Measurements from ENCODE around the gene PPARA.

PPARA gene

DNA sequence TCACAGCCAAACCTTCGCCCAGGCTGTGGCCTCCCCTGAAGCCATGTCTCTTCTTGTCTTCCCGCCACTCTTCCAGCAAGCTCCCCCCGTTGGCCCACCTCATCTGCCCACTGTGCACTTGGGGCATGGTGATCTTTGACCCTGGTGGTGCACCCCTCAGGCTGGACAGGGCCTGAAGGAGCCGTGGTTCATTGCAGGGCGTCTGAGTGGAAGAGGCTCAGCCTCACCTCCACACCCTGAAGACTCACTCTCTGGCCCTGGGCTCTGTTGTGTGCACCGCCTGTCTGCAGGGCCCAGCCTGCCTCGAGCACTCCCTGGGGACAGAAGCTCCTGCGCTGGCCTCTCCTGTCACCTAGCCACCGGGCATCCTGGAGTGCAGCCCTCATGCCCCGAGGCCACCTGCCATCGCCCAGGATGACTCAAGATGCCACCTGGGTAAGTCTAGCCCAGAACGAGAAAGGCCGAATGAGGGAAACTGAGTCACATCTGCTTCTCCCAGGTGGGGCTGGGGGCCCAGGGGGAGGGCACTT, 40.8 kb upstream of the PPARA start:
- no peak overlapping the region for H3K4ac ChIP-seq (ENCODE audit: low read depth, low read length)
- no peak overlapping the region for H4K8ac ChIP-seq (ENCODE audit: low read depth, low read length)
- H3K27ac ChIP-seq (ENCODE audit: low read depth, low read length): no peak overlapping the region
- no peak overlapping the region for H4K91ac ChIP-seq (ENCODE audit: low read depth, low read length)
- no peaks in the 10 kb centered on the region for H3K27me3 ChIP-seq (ENCODE audit: insufficient read depth, low read length)
- no peaks in the 10 kb centered on the region for H3K36me3 ChIP-seq (ENCODE audit: control insufficient read depth in 1 of 2, insufficient read depth in 2 of 2, low read length in 2 of 2)
- no peak overlapping the region for H2AFZ ChIP-seq (ENCODE audit: insufficient read depth, low read length, poor library complexity)
- H3K14ac ChIP-seq (ENCODE audit: low read length): no peak overlapping the region
- H3K79me2 ChIP-seq (ENCODE audit: control insufficient read depth, insufficient read depth, low read length, poor library complexity): no peaks in the 10 kb centered on the region
- no peak overlapping the region for H3K4me3 ChIP-seq (ENCODE audit: low read depth, low read length)
- H2BK5ac ChIP-seq (ENCODE audit: low read depth, low read length, poor library complexity): no peak overlapping the region
- peaks cover 2 to 5% of the 10 kb centered on the region in 2 experiments for H3K4me1 ChIP-seq (ENCODE audit: control insufficient read depth in 1 of 2, insufficient read depth in 2 of 2, low read length in 2 of 2)
- no CpG with 5 or more reads among the region's 13 CpGs for WGBS (ENCODE audit: extremely low coverage, insufficient coverage, insufficient read length)
- H3K18ac ChIP-seq (ENCODE audit: low read length): no peak overlapping the region
- H3K4me2 ChIP-seq (ENCODE audit: low read length): no peak overlapping the region
- H2AK5ac ChIP-seq (ENCODE audit: low read length): no peak overlapping the region
- H3K9me3 ChIP-seq (ENCODE audit: insufficient read depth, low read depth, low read length): peaks cover 2% of the 10 kb centered on the region
- H4K12ac ChIP-seq (ENCODE audit: low read depth, low read length): no peak overlapping the region
- H2BK120ac ChIP-seq (ENCODE audit: insufficient read depth, low read length, poor library complexity): no peak overlapping the region
- DNase-seq: peak in 1 of 2 donors; percentile 18
- H3K23ac ChIP-seq (ENCODE audit: low read length): no peak overlapping the region
- no peak overlapping the region for H2BK12ac ChIP-seq (ENCODE audit: low read length)
- H3K79me1 ChIP-seq (ENCODE audit: low read length): no peaks in the 10 kb centered on the region
- H3K9ac ChIP-seq (ENCODE audit: low read length): no peak overlapping the region

DNA sequence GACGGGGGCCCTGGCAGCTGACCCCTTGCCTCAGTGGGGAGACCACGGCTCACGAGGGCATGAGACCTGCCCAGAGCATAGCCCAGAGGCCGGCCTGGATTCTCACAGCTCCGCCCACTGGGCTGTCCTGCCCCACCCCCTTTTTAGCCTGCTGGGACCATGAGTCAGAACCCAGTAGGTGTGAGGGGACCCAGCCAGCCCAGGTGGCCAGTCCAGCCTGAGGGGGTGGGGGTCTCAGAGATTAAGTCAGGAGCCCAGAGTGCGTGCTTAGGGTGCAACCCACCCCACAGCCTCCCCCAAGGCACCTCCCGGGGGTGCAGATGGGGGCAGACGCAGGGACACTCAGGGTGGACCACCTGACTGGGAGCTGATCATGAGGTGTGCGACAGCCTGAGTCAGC, 40.1 kb upstream of the PPARA start:
- Histone ChIP-seq H3K18ac (ENCODE audit: low read length) (no peak overlapping the region), H2AFZ (ENCODE audit: insufficient read depth, low read length, poor library complexity) (no peak overlapping the region), H3K4ac (ENCODE audit: low read depth, low read length) (no peak overlapping the region), H3K4me3 (ENCODE audit: low read depth, low read length) (no peak overlapping the region), H3K27me3 (ENCODE audit: insufficient read depth, low read length) (no peaks in the 10 kb centered on the region), H3K23ac (ENCODE audit: low read length) (no peak overlapping the region), H2BK12ac (ENCODE audit: low read length) (no peak overlapping the region), H3K79me1 (ENCODE audit: low read length) (no peaks in the 10 kb centered on the region), H3K27ac (ENCODE audit: low read depth, low read length) (no peak overlapping the region), H4K12ac (ENCODE audit: low read depth, low read length) (no peak overlapping the region), H4K8ac (ENCODE audit: low read depth, low read length) (no peak overlapping the region), H2BK120ac (ENCODE audit: insufficient read depth, low read length, poor library complexity) (no peak overlapping the region), H2AK5ac (ENCODE audit: low read length) (no peak overlapping the region), H3K14ac (ENCODE audit: low read length) (no peak overlapping the region), H3K9me3 (ENCODE audit: insufficient read depth, low read depth, low read length) (peaks cover 2% of the 10 kb centered on the region), H2BK5ac (ENCODE audit: low read depth, low read length, poor library complexity) (no peak overlapping the region), H3K36me3 (ENCODE audit: control insufficient read depth in 1 of 2, insufficient read depth in 2 of 2, low read length in 2 of 2) (no peaks in the 10 kb centered on the region), H4K91ac (ENCODE audit: low read depth, low read length) (no peak overlapping the region), H3K4me1 (ENCODE audit: control insufficient read depth in 1 of 2, insufficient read depth in 2 of 2, low read length in 2 of 2) (peaks cover 2 to 5% of the 10 kb centered on the region in 2 experiments), H3K4me2 (ENCODE audit: low read length) (no peak overlapping the region), H3K79me2 (ENCODE audit: control insufficient read depth, insufficient read depth, low read length, poor library complexity) (no peaks in the 10 kb centered on the region), H3K9ac (ENCODE audit: low read length) (no peak overlapping the region)
- no CpG with 5 or more reads among the region's 9 CpGs for WGBS (ENCODE audit: extremely low coverage, insufficient coverage, insufficient read length)
- DNase-seq: peak in 1 of 2 donors; percentile 35

DNA sequence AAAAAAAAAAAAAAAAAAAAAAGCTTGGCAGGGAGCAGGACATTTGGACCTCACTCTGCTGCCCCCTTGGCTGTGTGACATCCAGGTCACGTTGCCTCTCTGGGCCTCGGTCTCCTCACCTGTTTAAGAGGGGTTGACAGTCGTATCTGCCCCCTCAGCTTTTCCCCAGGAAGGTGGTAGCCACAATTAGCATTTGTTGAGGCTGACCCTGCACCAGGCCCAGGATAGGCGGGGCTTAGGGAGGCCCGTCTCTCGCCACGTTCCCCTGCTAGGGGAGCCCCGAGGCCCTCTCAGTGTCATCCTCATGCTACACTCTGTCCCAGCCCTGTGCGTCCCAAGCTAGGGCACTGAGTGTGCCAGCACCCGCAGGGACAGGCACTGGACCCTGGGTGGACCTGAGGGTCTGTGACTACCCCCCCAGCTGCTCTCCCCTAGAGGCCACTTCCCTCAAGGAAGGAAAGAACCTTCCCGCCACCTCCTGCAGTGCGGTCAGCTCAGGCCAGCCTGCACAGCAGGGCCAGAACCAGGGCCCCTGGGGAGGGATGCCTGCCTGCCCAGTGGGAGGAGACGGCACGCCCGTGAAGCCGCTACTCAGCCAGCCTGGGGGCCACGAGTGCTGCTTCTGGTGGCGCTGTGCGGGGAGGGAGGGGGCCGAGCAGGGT, 38.5 kb upstream of the PPARA start:
- no CpG with 5 or more reads among the region's 20 CpGs for WGBS (ENCODE audit: extremely low coverage, insufficient coverage, insufficient read length)
- Histone ChIP-seq H2AFZ (ENCODE audit: insufficient read depth, low read length, poor library complexity) (no peak overlapping the region), H3K27me3 (ENCODE audit: insufficient read depth, low read length) (no peaks in the 10 kb centered on the region), H4K8ac (ENCODE audit: low read depth, low read length) (no peak overlapping the region), H3K18ac (ENCODE audit: low read length) (no peak overlapping the region), H4K91ac (ENCODE audit: low read depth, low read length) (no peak overlapping the region), H2BK120ac (ENCODE audit: insufficient read depth, low read length, poor library complexity) (no peak overlapping the region), H3K27ac (ENCODE audit: low read depth, low read length) (no peak overlapping the region), H3K9ac (ENCODE audit: low read length) (no peak overlapping the region), H3K14ac (ENCODE audit: low read length) (no peak overlapping the region), H3K4me2 (ENCODE audit: low read length) (no peak overlapping the region), H3K9me3 (ENCODE audit: insufficient read depth, low read depth, low read length) (peaks cover 2% of the 10 kb centered on the region), H2BK5ac (ENCODE audit: low read depth, low read length, poor library complexity) (no peak overlapping the region), H3K79me2 (ENCODE audit: control insufficient read depth, insufficient read depth, low read length, poor library complexity) (no peaks in the 10 kb centered on the region), H3K4me1 (ENCODE audit: control insufficient read depth in 1 of 2, insufficient read depth in 2 of 2, low read length in 2 of 2) (peaks cover 2% of the 10 kb centered on the region in 2 experiments), H3K4ac (ENCODE audit: low read depth, low read length) (no peak overlapping the region), H3K79me1 (ENCODE audit: low read length) (no peaks in the 10 kb centered on the region), H2BK12ac (ENCODE audit: low read length) (no peak overlapping the region), H3K36me3 (ENCODE audit: control insufficient read depth in 1 of 2, insufficient read depth in 2 of 2, low read length in 2 of 2) (no peaks in the 10 kb centered on the region), H4K12ac (ENCODE audit: low read depth, low read length) (no peak overlapping the region), H3K23ac (ENCODE audit: low read length) (no peak overlapping the region), H3K4me3 (ENCODE audit: low read depth, low read length) (no peak overlapping the region), H2AK5ac (ENCODE audit: low read length) (no peak overlapping the region)
- DNase-seq: no peak

DNA sequence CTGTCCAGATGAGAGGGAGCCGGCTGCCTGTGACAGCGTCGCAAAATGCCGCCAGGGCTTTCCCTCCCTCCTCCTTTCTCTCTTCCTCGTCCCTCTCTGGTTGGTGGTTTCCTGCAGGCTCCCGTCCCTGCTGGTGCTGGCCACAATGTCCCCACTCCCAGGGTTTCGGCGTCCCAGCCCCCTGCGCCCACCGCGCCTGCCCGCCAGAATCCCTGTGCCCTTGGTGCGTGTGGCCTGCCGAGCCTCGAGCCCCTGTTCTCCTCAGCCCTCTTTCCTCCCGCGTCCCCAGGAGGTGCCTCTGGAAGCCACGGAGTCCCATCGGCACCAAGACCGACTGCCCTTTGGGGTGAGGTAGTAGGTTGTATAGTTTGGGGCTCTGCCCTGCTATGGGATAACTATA, 37.9 kb upstream of the PPARA start:
- no peak overlapping the region for H4K91ac ChIP-seq (ENCODE audit: low read depth, low read length)
- H2BK120ac ChIP-seq (ENCODE audit: insufficient read depth, low read length, poor library complexity): no peak overlapping the region
- H2BK12ac ChIP-seq (ENCODE audit: low read length): no peak overlapping the region
- H2AFZ ChIP-seq (ENCODE audit: insufficient read depth, low read length, poor library complexity): no peak overlapping the region
- DNase-seq: no peak
- no peak overlapping the region for H2AK5ac ChIP-seq (ENCODE audit: low read length)
- H3K27ac ChIP-seq (ENCODE audit: low read depth, low read length): no peak overlapping the region
- no peak overlapping the region for H4K8ac ChIP-seq (ENCODE audit: low read depth, low read length)
- no peak overlapping the region for H3K14ac ChIP-seq (ENCODE audit: low read length)
- H3K4me2 ChIP-seq (ENCODE audit: low read length): no peak overlapping the region
- H3K9ac ChIP-seq (ENCODE audit: low read length): no peak overlapping the region
- H3K4me1 ChIP-seq (ENCODE audit: control insufficient read depth in 1 of 2, insufficient read depth in 2 of 2, low read length in 2 of 2): peaks cover 2% of the 10 kb centered on the region in 2 experiments
- no peaks in the 10 kb centered on the region for H3K79me1 ChIP-seq (ENCODE audit: low read length)
- peaks cover 2% of the 10 kb centered on the region for H3K9me3 ChIP-seq (ENCODE audit: insufficient read depth, low read depth, low read length)
- WGBS (ENCODE audit: extremely low coverage, insufficient coverage, insufficient read length): no CpG with 5 or more reads among the region's 20 CpGs
- H3K36me3 ChIP-seq (ENCODE audit: control insufficient read depth in 1 of 2, insufficient read depth in 2 of 2, low read length in 2 of 2): no peaks in the 10 kb centered on the region
- H3K23ac ChIP-seq (ENCODE audit: low read length): no peak overlapping the region
- no peak overlapping the region for H3K4ac ChIP-seq (ENCODE audit: low read depth, low read length)
- no peak overlapping the region for H3K18ac ChIP-seq (ENCODE audit: low read length)
- no peak overlapping the region for H4K12ac ChIP-seq (ENCODE audit: low read depth, low read length)
- no peak overlapping the region for H2BK5ac ChIP-seq (ENCODE audit: low read depth, low read length, poor library complexity)
- no peaks in the 10 kb centered on the region for H3K79me2 ChIP-seq (ENCODE audit: control insufficient read depth, insufficient read depth, low read length, poor library complexity)
- H3K27me3 ChIP-seq (ENCODE audit: insufficient read depth, low read length): no peaks in the 10 kb centered on the region
- H3K4me3 ChIP-seq (ENCODE audit: low read depth, low read length): no peak overlapping the region

Measured in trophoblast cell (in vitro differentiated cells and primary cell).